Esophagus squamous epithelium (tissue), 4 donors: Measurements from ENCODE around the gene CYP21A2.

ENCODE experiments used
- CTCF ChIP-seq, 6 experiments: fragments of 450-650 bp in 4 of 6; fragments of 200-600 bp in 2 of 6; sonication (generic) in 2 of 6; IDR thresholded peaks; one replicate each; pipeline ENCODE4 v1.5.1; 2016 to 2019; ENCODE audit warnings: antibody characterized with exemption in 6 of 6, mild to moderate bottlenecking in 4 of 6, moderate library complexity in 4 of 6
- POLR2A ChIP-seq, 4 donors: fragments of 450-650 bp; IDR thresholded peaks; one replicate each; pipeline ENCODE4 v1.6.1; 2017; ENCODE audit warnings: antibody characterized with exemption in 4 of 4, mild to moderate bottlenecking in 4 of 4, moderate library complexity in 3 of 4

GRCh38 chr6:32058511-32058963 is 20.3 kb downstream of the CYP21A2 start:
- no peak for TF ChIP-seq CTCF (IDR thresholded peaks at IDR 0.05)
- no peak for TF ChIP-seq POLR2A (IDR thresholded peaks at IDR 0.05)
